GM23338 (cell line): ENCODE results near the gene PRLHR. TPM values are rescaled to one million over a fixed set of nuclear protein-coding genes. Genes with fewer than 3 reads are reported as not detected.

Source experiments
- ATAC-seq: fragments of 200-7000 bp; cut with Tn5 transposase; 3 replicates; pipeline ENCODE4 v1.9.1; 2020
- DNase-seq: peaks from one replicate; pipeline ENCODE4 v3.0.0-alpha.2; 2015; ENCODE audit warnings: low spot score
- H2AFZ ChIP-seq: fragments of 200-600 bp; sonication (generic); 2 replicates; pipeline ENCODE4 v1.8.0; 2016; ENCODE audit warnings: antibody characterized with exemption, mild to moderate bottlenecking, moderate library complexity
- H3F3A ChIP-seq: fragments of 200-600 bp; sonication (generic); replicated peaks from 2 replicates; pipeline ENCODE4 v1.8.0; 2017; ENCODE audit warnings: antibody characterized with exemption, mixed run types, low read depth
- H3K27ac ChIP-seq: fragments of 200-600 bp; sonication (generic); 2 replicates; pipeline ENCODE4 v1.6.1; 2016; ENCODE audit warnings: low read depth
- H3K27me3 ChIP-seq: fragments of 200-600 bp; sonication (generic); 2 replicates; pipeline ENCODE4 v1.8.0; 2016; ENCODE audit warnings: mild to moderate bottlenecking, mixed run types, moderate library complexity; ENCODE audit not compliant: insufficient read depth
- H3K36me3 ChIP-seq: fragments of 200-600 bp; sonication (generic); 2 replicates; pipeline ENCODE4 v1.8.0; 2016; ENCODE audit warnings: mild to moderate bottlenecking; ENCODE audit not compliant: insufficient read depth
- H3K4me1 ChIP-seq: fragments of 200-600 bp; sonication (generic); 2 replicates; pipeline ENCODE4 v1.8.0; 2016; ENCODE audit warnings: mild to moderate bottlenecking, moderate library complexity; ENCODE audit not compliant: insufficient read depth
- H3K4me2 ChIP-seq: fragments of 200-600 bp; sonication (generic); 2 replicates; pipeline ENCODE4 v1.7.1; 2017; ENCODE audit warnings: mixed run types
- H3K4me3 ChIP-seq: fragments of 200-600 bp; sonication (generic); 2 replicates; pipeline ENCODE4 v1.6.1; 2016; ENCODE audit warnings: mixed run types
- H3K79me2 ChIP-seq: fragments of 200-600 bp; sonication (generic); replicated peaks from 2 replicates; pipeline ENCODE4 v1.8.0; 2017; ENCODE audit warnings: mild to moderate bottlenecking; ENCODE audit not compliant: insufficient read depth
- H3K9me2 ChIP-seq: fragments of 200-600 bp; sonication (generic); 2 replicates; pipeline ENCODE4 v1.8.0; 2017; ENCODE audit not compliant: insufficient read depth
- H4K20me1 ChIP-seq: fragments of 200-600 bp; sonication (generic); replicated peaks from 2 replicates; pipeline ENCODE4 v1.8.0; 2017; ENCODE audit warnings: mild to moderate bottlenecking; ENCODE audit not compliant: insufficient read depth
- H3K27ac Mint-ChIP-seq: 2 replicates; pipeline ENCODE4 v1.8.0; 2020; ENCODE audit warnings: inconsistent platforms, mild to moderate bottlenecking, moderate library complexity, mixed read lengths
- H3K27me3 Mint-ChIP-seq: 3 replicates; pipeline ENCODE4 v1.8.0; 2022; ENCODE audit warnings: low read depth, mild to moderate bottlenecking, moderate library complexity, mixed read lengths, inconsistent platforms; ENCODE audit not compliant: insufficient read depth, poor library complexity
- H3K36me3 Mint-ChIP-seq: 3 replicates; pipeline ENCODE4 v1.8.0; 2021; ENCODE audit warnings: low read depth, mild to moderate bottlenecking, inconsistent platforms, moderate library complexity, mixed read lengths
- H3K4me1 Mint-ChIP-seq: 3 replicates; pipeline ENCODE4 v1.8.0; 2020; ENCODE audit warnings: mild to moderate bottlenecking, inconsistent platforms, mixed read lengths
- H3K4me3 Mint-ChIP-seq: 3 replicates; pipeline ENCODE4 v1.8.0; 2021; ENCODE audit warnings: moderate library complexity, mild to moderate bottlenecking, inconsistent platforms, mixed read lengths
- H3K9me3 Mint-ChIP-seq: 3 replicates; pipeline ENCODE4 v1.8.0; 2020; ENCODE audit warnings: moderate library complexity, mild to moderate bottlenecking, inconsistent platforms, mixed read lengths
- CREB1 ChIP-seq: fragments of 250-450 bp; sonication (Bioruptor Pico); IDR thresholded peaks from 2 replicates; pipeline ENCODE4 v1.5.0; 2020; ENCODE audit warnings: low read depth, mild to moderate bottlenecking, moderate library complexity
- ETS1 ChIP-seq: IDR thresholded peaks from 2 replicates; pipeline ENCODE4 v1.6.1; 2016; ENCODE audit warnings: antibody characterized with exemption
- POLR2AphosphoS5 ChIP-seq: IDR thresholded peaks from 2 replicates; pipeline ENCODE4 v1.6.1; 2016; ENCODE audit warnings: antibody characterized with exemption, low read depth
- REST ChIP-seq: IDR thresholded peaks from one replicate; pipeline ENCODE4 v1.6.1; 2018; ENCODE audit warnings: antibody characterized with exemption; ENCODE audit not compliant: unreplicated experiment
- ZNF114 ChIP-seq: fragments of 250-450 bp; sonication (Bioruptor Pico); IDR thresholded peaks from 2 replicates; pipeline ENCODE4 v1.5.0; 2020; ENCODE audit warnings: mild to moderate bottlenecking, moderate library complexity
- ZNF462 ChIP-seq: fragments of 250-450 bp; sonication (Bioruptor Pico); IDR thresholded peaks from 2 replicates; pipeline ENCODE4 v1.5.0; 2020; ENCODE audit warnings: mild to moderate bottlenecking, moderate library complexity
- polyA plus RNA-seq: library from polyadenylated mRNA; unstranded; fragments of >200 nt; fragmentation: Nextera tagmentation; extraction: Ambion mirVana; gene quantifications from 2 replicates; pipeline ENCODE4 v1.2.1, GENCODE V29; 2016
- total RNA-seq: library from RNA; depleted of rRNA; stranded (reverse); fragments of >200 nt; shearing (Covaris generic); gene quantifications from 2 replicates; pipeline ENCODE4 v1.2.3, GENCODE V29; 2014

The PRLHR gene
- total and polyA plus RNA-seq, 2 experiments from 2014 or later: 0.24 TPM; not detected in 1

GRCh38 chr10:118547282-118547681, 48.2 kb downstream of the PRLHR start (continued):
- TF ChIP-seq ZNF462 (CRISPR knock-in tag) (no peak), REST (no peak), POLR2AphosphoS5 (no peak)

GRCh38 chr10:118546479-118546878, 49.0 kb downstream of the PRLHR start:
- peaks cover 3% of the 10 kb centered on the region for H3K27me3 Mint-ChIP-seq
- no peaks in the 10 kb centered on the region for H3F3A ChIP-seq
- H3K27me3 ChIP-seq: no peaks in the 10 kb centered on the region
- no peak overlapping the region for H3K4me3 Mint-ChIP-seq
- no peak overlapping the region for H3K27ac ChIP-seq
- H3K36me3 Mint-ChIP-seq: no peaks in the 10 kb centered on the region
- ATAC-seq: no peak
- no peaks in the 10 kb centered on the region for H3K36me3 ChIP-seq
- no peak overlapping the region for H3K4me2 ChIP-seq
- DNase-seq: no peak
- H3K4me1 Mint-ChIP-seq: peaks cover 3% of the 10 kb centered on the region; the same call in 1 of the 3 replicates
- H3K4me1 ChIP-seq: no peaks in the 10 kb centered on the region; the same call in 1 of the 2 replicates
- H3K79me2 ChIP-seq: no peaks in the 10 kb centered on the region
- H3K9me2 ChIP-seq: no peaks in the 10 kb centered on the region
- no peak overlapping the region for H3K27ac Mint-ChIP-seq
- H3K4me3 ChIP-seq: no peak overlapping the region
- no peaks in the 10 kb centered on the region for H4K20me1 ChIP-seq
- H3K9me3 Mint-ChIP-seq: no peaks in the 10 kb centered on the region
- H2AFZ ChIP-seq: no peak overlapping the region
- TF ChIP-seq REST (no peak), CREB1 (no peak), ZNF114 (CRISPR knock-in tag) (no peak), ETS1 (no peak)
